MM.1S (cell line): Measurements from ENCODE around the gene CAPN9.
A peak's percentile ranks its signal among the peaks of the same experiment; 100 is the strongest.

ENCODE experiments used
- DNase-seq: peaks from one replicate; pipeline ENCODE4 v3.0.0-alpha.2; 2015
- H2AFZ ChIP-seq: fragments of 300-600 bp; sonication (generic); 2 replicates; pipeline ENCODE4 v1.6.0; 2016; ENCODE audit warnings: antibody characterized with exemption, low read length
- H3F3A ChIP-seq: fragments of 300-600 bp; sonication (generic); 2 replicates; pipeline ENCODE4 v1.6.1; 2016; ENCODE audit warnings: mild to moderate bottlenecking, antibody characterized with exemption, low read length, moderate library complexity, mixed read lengths; ENCODE audit not compliant: insufficient read depth
- H3K27ac ChIP-seq: fragments of 300-600 bp; sonication (generic); 2 replicates; pipeline ENCODE4 v1.5.1; 2016; ENCODE audit warnings: mild to moderate bottlenecking, low read length
- H3K27me3 ChIP-seq: fragments of 300-600 bp; sonication (generic); replicated peaks from 2 replicates; pipeline ENCODE4 v1.6.0; 2016; ENCODE audit warnings: low read length; ENCODE audit not compliant: insufficient read depth
- H3K36me3 ChIP-seq: fragments of 300-600 bp; sonication (generic); replicated peaks from 2 replicates; pipeline ENCODE4 v1.6.1; 2016; ENCODE audit warnings: mild to moderate bottlenecking, low read length, mixed read lengths; ENCODE audit not compliant: insufficient read depth
- H3K4me1 ChIP-seq: fragments of 300-600 bp; sonication (generic); 2 replicates; pipeline ENCODE4 v1.6.1; 2016; ENCODE audit warnings: low read length, mixed read lengths
- H3K4me2 ChIP-seq: fragments of 300-600 bp; sonication (generic); 2 replicates; pipeline ENCODE4 v1.6.0; 2016; ENCODE audit warnings: low read depth, low read length
- H3K4me3 ChIP-seq: fragments of 300-600 bp; sonication (generic); 2 replicates; pipeline ENCODE4 v1.5.1; 2016; ENCODE audit warnings: low read length, mixed read lengths
- H3K79me2 ChIP-seq: fragments of 300-600 bp; sonication (generic); 2 replicates; pipeline ENCODE4 v1.6.1; 2016; ENCODE audit warnings: mixed run types, low read length, mixed read lengths
- H3K9ac ChIP-seq: fragments of 300-600 bp; sonication (generic); 2 replicates; pipeline ENCODE4 v1.6.1; 2016; ENCODE audit warnings: low read length, mixed read lengths
- H3K9me2 ChIP-seq: fragments of 300-600 bp; sonication (generic); replicated peaks from 2 replicates; pipeline ENCODE4 v1.6.1; 2016; ENCODE audit warnings: mild to moderate bottlenecking, low read length, mixed read lengths; ENCODE audit not compliant: insufficient read depth
- H3K9me3 ChIP-seq: fragments of 300-600 bp; sonication (generic); replicated peaks from 2 replicates; pipeline ENCODE4 v1.6.1; 2016; ENCODE audit warnings: mild to moderate bottlenecking, low read length, mixed read lengths; ENCODE audit not compliant: insufficient read depth
- H4K20me1 ChIP-seq: fragments of 300-600 bp; sonication (generic); 2 replicates; pipeline ENCODE4 v1.6.1; 2016; ENCODE audit warnings: mild to moderate bottlenecking, low read length, moderate library complexity, mixed read lengths; ENCODE audit not compliant: insufficient read depth
- CTCF ChIP-seq: fragments of 300-600 bp; sonication (generic); IDR thresholded peaks from 2 replicates; pipeline ENCODE4 v1.5.1; 2016; ENCODE audit warnings: antibody characterized with exemption, low read length, mixed read lengths
- EZH2 ChIP-seq: fragments of 300-600 bp; sonication (generic); optimal IDR thresholded peaks from 2 replicates; pipeline ENCODE3; 2017; ENCODE audit warnings: low read depth, mild to moderate bottlenecking, antibody characterized with exemption, low read length, mixed read lengths
- EZH2phosphoT487 ChIP-seq: fragments of 300-600 bp; sonication (generic); IDR thresholded peaks from 2 replicates; pipeline ENCODE4 v1.6.1; 2018; ENCODE audit warnings: antibody characterized with exemption, low read length

The CAPN9 gene

GRCh38 chr1:230770317-230770716 lies 23.1 kb downstream of the CAPN9 start:
- Histone ChIP-seq H2AFZ (no peak overlapping the region), H3K4me2 (no peak overlapping the region), H3K27me3 (no peaks in the 10 kb centered on the region), H3K4me3 (no peak overlapping the region), H3K27ac (no peak overlapping the region), H3K9ac (no peak overlapping the region), H4K20me1 (no peaks in the 10 kb centered on the region), H3K36me3 (no peaks in the 10 kb centered on the region), H3F3A (no peaks in the 10 kb centered on the region), H3K9me2 (no peaks in the 10 kb centered on the region), H3K79me2 (no peaks in the 10 kb centered on the region), H3K9me3 (no peaks in the 10 kb centered on the region), H3K4me1 (no peaks in the 10 kb centered on the region)
- no peak for TF ChIP-seq EZH2
- no peak for TF ChIP-seq EZH2phosphoT487
- no peak for TF ChIP-seq CTCF
- no peak for DNase-seq

DNA sequence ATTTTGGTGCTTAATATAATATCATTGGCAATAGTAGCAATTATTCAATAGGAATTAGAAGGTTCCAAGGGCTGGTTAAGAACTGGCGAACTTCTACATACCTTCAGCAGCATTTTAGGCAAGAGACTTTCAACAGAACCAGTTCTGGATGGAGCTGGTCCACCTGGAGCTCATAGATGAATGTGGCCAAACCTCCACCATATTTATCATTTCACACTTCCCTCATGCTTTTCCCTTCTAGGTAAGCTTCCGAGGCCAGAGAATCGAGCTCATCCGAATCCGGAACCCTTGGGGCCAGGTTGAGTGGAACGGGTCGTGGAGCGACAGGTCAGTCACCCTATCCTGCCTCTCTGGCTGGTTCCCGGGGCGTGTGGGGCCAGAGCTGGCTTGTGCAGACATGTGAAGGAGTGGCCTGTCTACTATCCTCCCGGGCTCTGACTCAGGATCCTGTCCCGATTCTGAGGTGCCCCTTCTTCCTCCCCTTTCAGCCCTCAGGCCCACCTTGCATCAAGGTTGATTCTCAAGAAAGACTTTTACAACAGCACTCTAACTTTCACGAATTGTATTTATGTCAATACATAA lies 24.7 kb downstream of the CAPN9 start:
- H3K4me1 ChIP-seq: no peaks in the 10 kb centered on the region
- H3K4me2 ChIP-seq: no peak overlapping the region
- no peaks in the 10 kb centered on the region for H3K27me3 ChIP-seq
- H3K79me2 ChIP-seq: no peaks in the 10 kb centered on the region
- no peaks in the 10 kb centered on the region for H3F3A ChIP-seq
- no peaks in the 10 kb centered on the region for H3K9me2 ChIP-seq
- H2AFZ ChIP-seq: no peak overlapping the region
- H3K36me3 ChIP-seq: no peaks in the 10 kb centered on the region
- H3K27ac ChIP-seq: no peak overlapping the region
- no peak overlapping the region for H3K9ac ChIP-seq
- TF ChIP-seq CTCF: no peak
- no peak for TF ChIP-seq EZH2phosphoT487
- TF ChIP-seq EZH2: no peak
- DNase-seq: no peak
- H4K20me1 ChIP-seq: no peaks in the 10 kb centered on the region
- no peak overlapping the region for H3K4me3 ChIP-seq
- H3K9me3 ChIP-seq: no peaks in the 10 kb centered on the region

GRCh38 chr1:230772457-230773395 lies 25.5 kb downstream of the CAPN9 start:
- H3K9ac ChIP-seq: no peak overlapping the region
- H3K4me2 ChIP-seq: peak overlapping the region; percentile 20; the same call in 1 of the 2 replicates
- H3K9me3 ChIP-seq: no peaks in the 10 kb centered on the region
- no peaks in the 10 kb centered on the region for H3K9me2 ChIP-seq
- no peak overlapping the region for H3K27ac ChIP-seq
- H3K36me3 ChIP-seq: no peaks in the 10 kb centered on the region
- peak; percentile 15 for DNase-seq
- no peaks in the 10 kb centered on the region for H3K79me2 ChIP-seq
- H2AFZ ChIP-seq: peak overlapping the region; percentile 63
- no peaks in the 10 kb centered on the region for H3F3A ChIP-seq
- H3K4me3 ChIP-seq: no peak overlapping the region
- no peak for TF ChIP-seq EZH2phosphoT487
- no peak for TF ChIP-seq EZH2
- peak; percentile 44 for TF ChIP-seq CTCF
- H3K27me3 ChIP-seq: no peaks in the 10 kb centered on the region
- H4K20me1 ChIP-seq: no peaks in the 10 kb centered on the region
- H3K4me1 ChIP-seq: no peaks in the 10 kb centered on the region
